CD4-positive, alpha-beta T cell treated with Interleukin-17A for 1 hour (primary cell): ENCODE results near the gene CFAP46.
"Not testable (repeated sequence)": the region's sequence is repeated elsewhere in the genome, so short reads cannot be mapped to it uniquely, and the experiment has no call there.

Experiments used
- DNase-seq: peaks from one replicate; pipeline ENCODE4 v3.0.0-alpha.2; 2020

The CFAP46 gene

GRCh38 chr10:132979491-132980425, 37.4 kb upstream of the CFAP46 start:
- DNase-seq = no peak

GRCh38 chr10:132978542-132978941, 36.2 kb upstream of the CFAP46 start:
- DNase-seq = no peak

GRCh38 chr10:132977807-132978206, 35.4 kb upstream of the CFAP46 start:
- DNase-seq = no peak

- DNase-seq = no peak
Measured at GRCh38 chr10:132977076-132977475, 34.7 kb upstream of the CFAP46 start.

- DNase-seq = no peak
Measured at GRCh38 chr10:132975831-132976682, 33.7 kb upstream of the CFAP46 start.

GRCh38 chr10:132974886-132975830, 32.8 kb upstream of the CFAP46 start:
- no peak for DNase-seq

GRCh38 chr10:132974249-132974796, 32.0 kb upstream of the CFAP46 start:
- DNase-seq = no peak

GRCh38 chr10:132973903-132974241, 31.5 kb upstream of the CFAP46 start:
- no peak for DNase-seq

- DNase-seq = no peak
Measured at GRCh38 chr10:132972986-132973902, 30.9 kb upstream of the CFAP46 start.

- no peak for DNase-seq
Measured at GRCh38 chr10:132972149-132972985, 30.0 kb upstream of the CFAP46 start.

GRCh38 chr10:132971448-132972148, 29.2 kb upstream of the CFAP46 start:
- no peak for DNase-seq

- no peak for DNase-seq
Measured at GRCh38 chr10:132970641-132971438, 28.5 kb upstream of the CFAP46 start.

- peak; percentile 2 for DNase-seq
Measured at GRCh38 chr10:132967540-132967939, 25.2 kb upstream of the CFAP46 start.

GRCh38 chr10:132965411-132966057, 23.2 kb upstream of the CFAP46 start:
- DNase-seq = no peak

- DNase-seq = not testable (repeated sequence)
Measured at GRCh38 chr10:132964707-132965410, 22.5 kb upstream of the CFAP46 start.

GRCh38 chr10:132964231-132964630, 21.9 kb upstream of the CFAP46 start:
- no peak for DNase-seq

- DNase-seq = no peak
Measured at GRCh38 chr10:132963430-132963960, 21.1 kb upstream of the CFAP46 start.
